Measurements from ENCODE around the gene ZNF664. TPM values are rescaled to one million over a fixed set of nuclear protein-coding genes. Genes with fewer than 3 reads are reported as not detected.

ZNF664 gene
- total and polyA plus RNA-seq, 2 experiments from 2014 or later, result 11.3 to 29.1 TPM

DNA sequence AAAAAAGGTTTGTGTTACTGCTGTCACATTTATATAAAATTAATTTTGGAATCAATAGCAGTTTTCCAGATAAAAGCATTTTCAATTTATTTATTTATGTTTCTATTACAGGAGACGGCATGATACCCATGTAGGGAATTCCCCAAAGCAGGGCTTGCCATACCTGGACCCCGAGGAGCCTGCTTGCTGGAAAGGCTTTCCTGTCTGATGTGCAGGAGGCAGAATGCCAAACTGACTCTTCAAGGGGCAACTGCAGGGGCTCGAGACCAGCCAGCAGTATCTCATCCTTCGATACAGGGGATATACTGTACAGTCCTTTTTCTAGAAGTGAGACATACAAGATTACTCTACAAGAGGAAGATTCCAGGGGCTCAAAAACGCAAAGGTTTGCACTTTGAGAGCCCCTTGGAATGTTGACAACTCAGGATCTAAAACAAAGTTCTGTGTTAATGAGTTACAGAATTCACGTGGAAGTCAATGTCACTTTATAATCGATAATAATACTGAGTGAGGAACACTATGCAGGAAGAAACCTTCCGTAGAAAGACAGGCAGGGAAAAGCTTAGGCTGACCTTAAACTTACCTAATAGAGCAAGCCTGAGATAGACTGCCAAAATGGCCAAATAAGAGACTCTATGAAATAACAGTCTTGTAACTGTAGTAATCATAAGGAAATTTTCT, 38.6 kb downstream of the ZNF664 start:
- DNase-seq, result no peak
- no peak overlapping the region for H3K9ac ChIP-seq
- H3K4me1 ChIP-seq (ENCODE audit: insufficient read depth), result peaks cover 12% of the 10 kb centered on the region
- no peaks in the 10 kb centered on the region for H3K79me2 ChIP-seq (ENCODE audit: insufficient read depth)
- WGBS, 2 experiments (ENCODE audit: low coverage in 1 of 2, low lambda C conversion rate in 2 of 2, missing lambda C conversion rate in 2 of 2), result 76 to 80% methylated on average over 8 of the region's 8 CpGs
- no peak overlapping the region for H3K4me2 ChIP-seq (ENCODE audit: unreplicated experiment)
- H3K4me3 ChIP-seq, result no peak overlapping the region
- H3K36me3 ChIP-seq (ENCODE audit: low read depth), result peaks cover 11% of the 10 kb centered on the region
- H2AFZ ChIP-seq, result no peak overlapping the region
- no peaks in the 10 kb centered on the region for H3K9me3 ChIP-seq (ENCODE audit: low read depth)
- H3K27ac ChIP-seq, result no peak overlapping the region
- no peaks in the 10 kb centered on the region for H3K27me3 ChIP-seq (replicated peaks; ENCODE audit: insufficient read depth)
- no peaks in the 10 kb centered on the region for H4K20me1 ChIP-seq (ENCODE audit: insufficient read depth)
- H3F3A ChIP-seq (ENCODE audit: insufficient read depth), result no peaks in the 10 kb centered on the region
- in situ Hi-C loops (cut with MboI), result no loop called here
- H3K9me2 ChIP-seq (ENCODE audit: insufficient read depth), result no peaks in the 10 kb centered on the region
- TF ChIP-seq EZH2 (IDR thresholded peaks at IDR 0.05; ENCODE audit: insufficient read depth, poor library complexity, severe bottlenecking) (no peak), EZH2phosphoT487 (IDR thresholded peaks at IDR 0.05; ENCODE audit: insufficient read depth, low read depth) (no peak)

DNA sequence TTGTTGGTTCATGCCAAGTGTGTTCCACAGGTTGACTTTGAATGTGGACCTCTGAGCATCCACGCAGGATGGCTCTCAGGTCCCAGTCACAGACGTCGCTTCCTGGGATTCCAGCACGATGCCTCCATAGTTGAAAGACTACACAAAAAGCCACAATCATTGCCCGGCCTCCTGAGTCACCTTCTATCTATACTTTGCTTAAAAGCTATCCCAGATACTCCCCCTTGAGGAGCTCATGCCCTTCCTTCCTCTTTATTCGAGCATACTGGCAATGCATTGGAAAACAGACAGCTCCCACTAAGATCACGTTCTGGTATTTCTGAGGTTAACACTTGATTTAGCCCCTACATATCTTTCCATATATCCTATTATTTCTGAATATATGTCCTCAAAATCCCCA, 40.1 kb downstream of the ZNF664 start:
- Histone ChIP-seq H3K9ac (no peak overlapping the region), H3K4me3 (no peak overlapping the region), H3K79me2 (ENCODE audit: insufficient read depth) (no peaks in the 10 kb centered on the region), H2AFZ (no peak overlapping the region), H3K27ac (no peak overlapping the region), H3F3A (ENCODE audit: insufficient read depth) (no peaks in the 10 kb centered on the region), H3K36me3 (ENCODE audit: low read depth) (peaks cover 11% of the 10 kb centered on the region), H4K20me1 (ENCODE audit: insufficient read depth) (no peaks in the 10 kb centered on the region), H3K9me3 (ENCODE audit: low read depth) (no peaks in the 10 kb centered on the region), H3K4me2 (ENCODE audit: unreplicated experiment) (no peak overlapping the region), H3K9me2 (ENCODE audit: insufficient read depth) (no peaks in the 10 kb centered on the region), H3K27me3 (replicated peaks; ENCODE audit: insufficient read depth) (no peaks in the 10 kb centered on the region), H3K4me1 (ENCODE audit: insufficient read depth) (peaks cover 5% of the 10 kb centered on the region)
- 96 to 97% methylated on average over 7 of the region's 7 CpGs for WGBS, 2 experiments (ENCODE audit: low coverage in 1 of 2, low lambda C conversion rate in 2 of 2, missing lambda C conversion rate in 2 of 2)
- in situ Hi-C loops (cut with MboI), result no loop called here
- TF ChIP-seq EZH2 (IDR thresholded peaks at IDR 0.05; ENCODE audit: insufficient read depth, poor library complexity, severe bottlenecking) (no peak), EZH2phosphoT487 (IDR thresholded peaks at IDR 0.05; ENCODE audit: insufficient read depth, low read depth) (no peak)
- no peak for DNase-seq

GRCh38 chr12:124015494-124016461, 42.8 kb downstream of the ZNF664 start:
- H3K4me2 ChIP-seq (ENCODE audit: unreplicated experiment), result no peak overlapping the region
- WGBS, 2 experiments (ENCODE audit: low coverage in 1 of 2, low lambda C conversion rate in 2 of 2, missing lambda C conversion rate in 2 of 2), result 88 to 91% methylated on average over 12 to 13 of the region's 13 CpGs
- no peak overlapping the region for H3K4me3 ChIP-seq

GRCh38 chr12:124017064-124017463, 44.0 kb downstream of the ZNF664 start:
- in situ Hi-C loops (cut with MboI), result no loop called here

More at GRCh38 chr12:124015494-124016461, 42.8 kb downstream of the ZNF664 start:
- Histone ChIP-seq H3K9me3 (ENCODE audit: low read depth) (no peaks in the 10 kb centered on the region), H4K20me1 (ENCODE audit: insufficient read depth) (no peaks in the 10 kb centered on the region), H3F3A (ENCODE audit: insufficient read depth) (peaks cover 20% of the 10 kb centered on the region), H3K79me2 (ENCODE audit: insufficient read depth) (no peaks in the 10 kb centered on the region), H3K9ac (no peak overlapping the region), H3K4me1 (ENCODE audit: insufficient read depth) (peaks cover 4% of the 10 kb centered on the region), H3K9me2 (ENCODE audit: insufficient read depth) (no peaks in the 10 kb centered on the region), H2AFZ (no peak overlapping the region), H3K36me3 (ENCODE audit: low read depth) (peaks cover 11% of the 10 kb centered on the region), H3K27ac (no peak overlapping the region), H3K27me3 (replicated peaks; ENCODE audit: insufficient read depth) (no peaks in the 10 kb centered on the region)
- TF ChIP-seq EZH2phosphoT487 (IDR thresholded peaks at IDR 0.05; ENCODE audit: insufficient read depth, low read depth), result no peak
- TF ChIP-seq EZH2 (IDR thresholded peaks at IDR 0.05; ENCODE audit: insufficient read depth, poor library complexity, severe bottlenecking), result no peak
- no peak for DNase-seq
- in situ Hi-C loops (cut with MboI), result no loop called here

More at GRCh38 chr12:124017064-124017463, 44.0 kb downstream of the ZNF664 start:
- DNase-seq, result no peak
- Histone ChIP-seq H4K20me1 (ENCODE audit: insufficient read depth) (no peaks in the 10 kb centered on the region), H3F3A (ENCODE audit: insufficient read depth) (peaks cover 25% of the 10 kb centered on the region), H3K4me2 (ENCODE audit: unreplicated experiment) (no peak overlapping the region), H3K9ac (no peak overlapping the region), H3K27ac (no peak overlapping the region), H3K36me3 (ENCODE audit: low read depth) (peaks cover 5% of the 10 kb centered on the region; the same call in 1 of the 2 replicates), H2AFZ (no peak overlapping the region), H3K9me3 (ENCODE audit: low read depth) (no peaks in the 10 kb centered on the region), H3K4me1 (ENCODE audit: insufficient read depth) (peaks cover 9% of the 10 kb centered on the region), H3K27me3 (replicated peaks; ENCODE audit: insufficient read depth) (no peaks in the 10 kb centered on the region), H3K79me2 (ENCODE audit: insufficient read depth) (no peaks in the 10 kb centered on the region), H3K4me3 (no peak overlapping the region), H3K9me2 (ENCODE audit: insufficient read depth) (no peaks in the 10 kb centered on the region)
- TF ChIP-seq EZH2 (IDR thresholded peaks at IDR 0.05; ENCODE audit: insufficient read depth, poor library complexity, severe bottlenecking), result no peak
- no peak for TF ChIP-seq EZH2phosphoT487 (IDR thresholded peaks at IDR 0.05; ENCODE audit: insufficient read depth, low read depth)
- WGBS, 2 experiments (ENCODE audit: low coverage in 1 of 2, low lambda C conversion rate in 2 of 2, missing lambda C conversion rate in 2 of 2), result 94 to 100% methylated on average over 2 of the region's 2 CpGs

Measured in GM23248 (cell line).